Measurements from ENCODE around the gene NDUFC1. TPM values are rescaled to one million over a fixed set of nuclear protein-coding genes. Genes with fewer than 3 reads are reported as not detected.

Gene NDUFC1
- polyA plus RNA-seq, 1 donor (not counting 4 experiments of a cell fraction or from before 2014, with no cell fraction given), result 52.1 TPM

GRCh38 chr4:139266208-139266582 lies 36.1 kb downstream of the NDUFC1 start:
- peak overlapping the region; percentile 56 for H3K4me2 ChIP-seq (ENCODE audit: control insufficient read depth, extremely low read depth, insufficient read depth, low read depth, low read length)
- H3K27me3 ChIP-seq (ENCODE audit: control insufficient read depth, extremely low read depth, insufficient read depth, low read length), result no peaks in the 10 kb centered on the region
- DNase-seq (ENCODE audit: low read depth, low spot score) (no peak), FAIRE-seq (no peak)
- H3K36me3 ChIP-seq (ENCODE audit: control insufficient read depth in 2 of 2, extremely low read depth in 1 of 2, insufficient read depth in 2 of 2, low read length in 2 of 2), result no peaks in the 10 kb centered on the region
- no peaks in the 10 kb centered on the region for H4K20me1 ChIP-seq (ENCODE audit: control insufficient read depth, extremely low read depth, insufficient read depth, low read length)
- H3K27ac ChIP-seq (ENCODE audit: control insufficient read depth, insufficient read depth, low read length), result no peak overlapping the region
- H2AFZ ChIP-seq (ENCODE audit: control insufficient read depth, low read length), result peak overlapping the region; percentile 37
- H3K4me1 ChIP-seq (ENCODE audit: control insufficient read depth, extremely low read depth, insufficient read depth, low read length), result peaks cover 10% of the 10 kb centered on the region
- no peaks in the 10 kb centered on the region for H3K79me2 ChIP-seq (ENCODE audit: control insufficient read depth, insufficient read depth, low read length)
- no peak overlapping the region for H3K9ac ChIP-seq (ENCODE audit: control insufficient read depth, extremely low read depth, insufficient read depth, low read length)
- H3K9me3 ChIP-seq (ENCODE audit: control insufficient read depth, low read depth, low read length), result no peaks in the 10 kb centered on the region
- TF ChIP-seq EZH2 (IDR thresholded peaks at IDR 0.05; ENCODE audit: low read length), result no peak
- no peak for TF ChIP-seq CTCF (optimal IDR thresholded peaks at IDR 0.05 in 1 of 3, IDR thresholded peaks at IDR 0.05 in 1 of 3, conservative IDR thresholded peaks at IDR 0.05 in 1 of 3; ENCODE audit: extremely low read depth in 1 of 3, insufficient read depth in 2 of 3, low read length in 3 of 3)
- dilution Hi-C loops (cut with MboI; ENCODE audit: extremely low pct_ligation_motif_present, low sequenced_read_pairs), result no loop called here
- no peak overlapping the region for H3K4me3 ChIP-seq (ENCODE audit: control insufficient read depth in 2 of 3, extremely low read depth in 1 of 3, insufficient read depth in 2 of 3, low read depth in 1 of 3, low read length in 3 of 3)
- H3K9me1 ChIP-seq (ENCODE audit: control insufficient read depth, extremely low read depth, insufficient read depth, low read length), result no peaks in the 10 kb centered on the region

GRCh38 chr4:139265654-139266053 lies 36.6 kb downstream of the NDUFC1 start:
- no peaks in the 10 kb centered on the region for H3K27me3 ChIP-seq (ENCODE audit: control insufficient read depth, extremely low read depth, insufficient read depth, low read length)
- H2AFZ ChIP-seq (ENCODE audit: control insufficient read depth, low read length), result no peak overlapping the region
- no peaks in the 10 kb centered on the region for H4K20me1 ChIP-seq (ENCODE audit: control insufficient read depth, extremely low read depth, insufficient read depth, low read length)
- peaks cover 10% of the 10 kb centered on the region for H3K4me1 ChIP-seq (ENCODE audit: control insufficient read depth, extremely low read depth, insufficient read depth, low read length)
- no peak for FAIRE-seq
- DNase-seq (ENCODE audit: low read depth, low spot score), result no peak
- H3K36me3 ChIP-seq (ENCODE audit: control insufficient read depth in 2 of 2, extremely low read depth in 1 of 2, insufficient read depth in 2 of 2, low read length in 2 of 2), result no peaks in the 10 kb centered on the region
- no peaks in the 10 kb centered on the region for H3K79me2 ChIP-seq (ENCODE audit: control insufficient read depth, insufficient read depth, low read length)
- no peak overlapping the region for H3K4me2 ChIP-seq (ENCODE audit: control insufficient read depth, extremely low read depth, insufficient read depth, low read depth, low read length)
- H3K9ac ChIP-seq (ENCODE audit: control insufficient read depth, extremely low read depth, insufficient read depth, low read length), result no peak overlapping the region
- H3K9me1 ChIP-seq (ENCODE audit: control insufficient read depth, extremely low read depth, insufficient read depth, low read length), result no peaks in the 10 kb centered on the region
- dilution Hi-C loops (cut with MboI; ENCODE audit: extremely low pct_ligation_motif_present, low sequenced_read_pairs), result no loop called here
- H3K4me3 ChIP-seq (ENCODE audit: control insufficient read depth in 2 of 3, extremely low read depth in 1 of 3, insufficient read depth in 2 of 3, low read depth in 1 of 3, low read length in 3 of 3), result no peak overlapping the region
- H3K9me3 ChIP-seq (ENCODE audit: control insufficient read depth, low read depth, low read length), result no peaks in the 10 kb centered on the region
- no peak overlapping the region for H3K27ac ChIP-seq (ENCODE audit: control insufficient read depth, insufficient read depth, low read length)
- no peak for TF ChIP-seq CTCF (optimal IDR thresholded peaks at IDR 0.05 in 1 of 3, IDR thresholded peaks at IDR 0.05 in 1 of 3, conservative IDR thresholded peaks at IDR 0.05 in 1 of 3; ENCODE audit: extremely low read depth in 1 of 3, insufficient read depth in 2 of 3, low read length in 3 of 3)

All from keratinocyte (primary cell).